ENCODE measurements around the gene TTLL11. TPM values are rescaled to one million over a fixed set of nuclear protein-coding genes. Genes with fewer than 3 reads are reported as not detected.

The TTLL11 gene
- total RNA-seq, 1 experiment from 2014 or later = 1.5 TPM

- Histone ChIP-seq H3K23ac (ENCODE audit: insufficient read length, low read depth, low read length) (no peak overlapping the region), H3K9me3 (ENCODE audit: control insufficient read depth, low read depth, low read length) (no peaks in the 10 kb centered on the region), H2BK5ac (ENCODE audit: insufficient read length, low read length) (no peak overlapping the region), H3K56ac (ENCODE audit: insufficient read length, low read depth, low read length) (no peak overlapping the region), H4K8ac (replicated peaks; ENCODE audit: insufficient read length, low read depth, low read length) (no peak overlapping the region), H3K79me2 (ENCODE audit: insufficient read depth, low read length) (no peaks in the 10 kb centered on the region), H3K18ac (ENCODE audit: insufficient read length, low read depth, low read length) (no peak overlapping the region), H2AK5ac (ENCODE audit: insufficient read length, low read length) (no peak overlapping the region), H3K9ac (ENCODE audit: extremely low read depth, insufficient read length, low read length) (no peak overlapping the region), H3T11ph (ENCODE audit: low read length) (no peak overlapping the region), H2BK20ac (ENCODE audit: low read depth, low read length, poor library complexity, severe bottlenecking) (no peak overlapping the region), H3K4ac (ENCODE audit: low read depth, low read length) (no peak overlapping the region), H2BK15ac (ENCODE audit: low read depth, low read length) (no peak overlapping the region), H4K20me1 (ENCODE audit: control insufficient read depth, insufficient read depth, insufficient read length) (no peaks in the 10 kb centered on the region), H3K4me2 (ENCODE audit: insufficient read depth, insufficient read length, low read length) (no peak overlapping the region), H3K27ac (ENCODE audit: insufficient read length, low read depth, low read length) (no peak overlapping the region), H3K4me1 (ENCODE audit: insufficient read depth, low read length) (no peaks in the 10 kb centered on the region), H4K5ac (ENCODE audit: insufficient read length, low read depth, low read length) (no peak overlapping the region), H3K27me3 (ENCODE audit: insufficient read depth, low read length) (no peaks in the 10 kb centered on the region), H4K91ac (ENCODE audit: insufficient read length, low read depth, low read length) (no peak overlapping the region), H2BK120ac (ENCODE audit: low read depth, low read length, poor library complexity, severe bottlenecking) (no peak overlapping the region), H3K23me2 (ENCODE audit: insufficient read length, low read depth, low read length, poor library complexity, severe bottlenecking) (no peaks in the 10 kb centered on the region), H2AFZ (ENCODE audit: low read length) (no peak overlapping the region), H3K14ac (ENCODE audit: insufficient read depth, low read length) (no peak overlapping the region), H2BK12ac (ENCODE audit: insufficient read length, low read depth, low read length) (no peak overlapping the region), H3K79me1 (ENCODE audit: insufficient read depth, low read depth, low read length, poor library complexity, severe bottlenecking) (no peaks in the 10 kb centered on the region)
- H3K9me3 Mint-ChIP-seq = no peaks in the 10 kb centered on the region
- no peak for DNase-seq
- peaks cover 4 to 5% of the 10 kb centered on the region in 2 experiments for H3K4me1 Mint-ChIP-seq
- H3K36me3 Mint-ChIP-seq (ENCODE audit: insufficient read depth in 1 of 3, low read depth in 3 of 3) = no peaks in the 10 kb centered on the region
- peak overlapping the region in 1 of 3 experiments; percentile 59; a peak in 1 of 7 replicates for H3K27ac Mint-ChIP-seq
- no CpG with 5 or more reads among the region's 8 CpGs for WGBS (ENCODE audit: extremely low coverage, insufficient read length, low lambda C conversion rate)
- no peak for TF ChIP-seq CTCF (conservative IDR thresholded peaks at IDR 0.05)
- H3K4me3 Mint-ChIP-seq = no peak overlapping the region
- H3K27me3 Mint-ChIP-seq (ENCODE audit: low read depth) = peaks cover 15% of the 10 kb centered on the region
Observed at GRCh38 chr9:121963528-121963995, 129.5 kb downstream of the TTLL11 start.

Measured in H9 (cell line).